ENCODE measurements around the gene KY. TPM values are rescaled to one million over a fixed set of nuclear protein-coding genes. Genes with fewer than 3 reads are reported as not detected.
A peak's percentile ranks its signal among the peaks of the same experiment; 100 is the strongest.

Gene KY
- total and polyA plus RNA-seq, 10 of the 15 experiments (the other 5 are each of a cell fraction or from before 2014, with no cell fraction given): 0.04 to 0.11 TPM; not detected in 8

DNA sequence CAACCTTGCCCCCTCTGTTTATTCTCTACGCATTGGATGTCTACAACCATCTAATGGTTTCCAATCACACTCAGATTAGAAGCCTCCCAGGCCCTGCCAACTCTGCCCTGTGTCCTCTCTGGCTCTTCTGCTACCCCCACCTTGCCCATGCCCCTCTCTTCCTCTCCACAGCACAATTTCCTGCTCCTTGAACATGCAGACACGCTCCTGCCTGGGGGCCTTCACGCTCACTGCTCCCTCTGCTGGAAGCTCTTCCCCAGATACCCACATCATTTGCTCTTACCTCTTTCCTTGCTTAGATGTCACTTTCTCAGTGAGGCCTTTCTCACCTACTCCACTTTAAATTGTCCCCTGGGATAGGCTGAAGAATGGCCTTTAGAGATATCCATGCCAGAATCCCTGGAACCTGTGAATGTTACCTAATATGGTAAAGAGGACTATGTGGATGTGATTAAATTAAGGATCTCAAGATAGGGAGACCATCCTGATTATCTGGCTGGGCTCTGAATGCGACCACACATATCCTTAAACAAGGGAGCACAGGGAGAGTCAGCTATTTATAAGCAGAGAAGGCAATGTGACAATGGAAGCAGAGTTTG, 9.9 kb downstream of the KY start:
- Histone ChIP-seq H4K20me1 (ENCODE audit: control insufficient read depth, insufficient read depth) (no peaks in the 10 kb centered on the region), H3K36me3 (ENCODE audit: control insufficient read depth in 2 of 2, insufficient read depth in 2 of 2, low read length in 1 of 2) (no peaks in the 10 kb centered on the region), H2AFZ (ENCODE audit: control insufficient read depth, low read depth, low read length) (no peak overlapping the region), H3K27ac (ENCODE audit: control insufficient read depth, insufficient read depth) (no peak overlapping the region), H3K9ac (ENCODE audit: control insufficient read depth, insufficient read depth, low read length) (no peak overlapping the region), H3K9me3 (replicated peaks; ENCODE audit: control insufficient read depth, insufficient read depth, low read length) (no peaks in the 10 kb centered on the region), H3K4me2 (ENCODE audit: control insufficient read depth, insufficient read depth) (no peak overlapping the region), H3K4me1 (ENCODE audit: control insufficient read depth, insufficient read depth, low read length) (no peaks in the 10 kb centered on the region), H3K27me3 (replicated peaks in 1 of 2; ENCODE audit: control insufficient read depth in 2 of 2, insufficient read depth in 2 of 2, low read length in 1 of 2) (no peaks in the 10 kb centered on the region), H3K79me2 (ENCODE audit: control insufficient read depth, insufficient read depth, low read length) (no peaks in the 10 kb centered on the region), H3K4me3 (no peak overlapping the region)
- RAD21 ChIA-PET (ENCODE audit: unreplicated experiment): interaction anchor here (1.1 kb wide), 1 partner anchor 40 kb away, joined by 3 read pairs; no protein-coding TSS in a partner anchor
- CTCF ChIA-PET: interaction anchor here (0.6 to 2.2 kb wide), 4 partner anchors 19 to 768 kb away, joined by 3 to 10 read pairs (median 3); no protein-coding TSS in a partner anchor
- ATAC-seq (peak; percentile 68), DNase-seq (ENCODE audit: low read depth, low spot score) (no peak), FAIRE-seq (no peak)
- POLR2A ChIA-PET: no interaction called here
- TF ChIP-seq RAD21 (IDR thresholded peaks at IDR 0.05; ENCODE audit: insufficient read depth, low read depth, low read length) (peak; percentile 18; the same call in 1 of the 2 replicates), CHD4 (IDR thresholded peaks at IDR 0.05) (no peak), SMC3 (IDR thresholded peaks at IDR 0.05; ENCODE audit: borderline replicate concordance, low read length) (peak; percentile 32; the same call in 1 of the 2 replicates)
- TF ChIP-seq, protein P1, sequence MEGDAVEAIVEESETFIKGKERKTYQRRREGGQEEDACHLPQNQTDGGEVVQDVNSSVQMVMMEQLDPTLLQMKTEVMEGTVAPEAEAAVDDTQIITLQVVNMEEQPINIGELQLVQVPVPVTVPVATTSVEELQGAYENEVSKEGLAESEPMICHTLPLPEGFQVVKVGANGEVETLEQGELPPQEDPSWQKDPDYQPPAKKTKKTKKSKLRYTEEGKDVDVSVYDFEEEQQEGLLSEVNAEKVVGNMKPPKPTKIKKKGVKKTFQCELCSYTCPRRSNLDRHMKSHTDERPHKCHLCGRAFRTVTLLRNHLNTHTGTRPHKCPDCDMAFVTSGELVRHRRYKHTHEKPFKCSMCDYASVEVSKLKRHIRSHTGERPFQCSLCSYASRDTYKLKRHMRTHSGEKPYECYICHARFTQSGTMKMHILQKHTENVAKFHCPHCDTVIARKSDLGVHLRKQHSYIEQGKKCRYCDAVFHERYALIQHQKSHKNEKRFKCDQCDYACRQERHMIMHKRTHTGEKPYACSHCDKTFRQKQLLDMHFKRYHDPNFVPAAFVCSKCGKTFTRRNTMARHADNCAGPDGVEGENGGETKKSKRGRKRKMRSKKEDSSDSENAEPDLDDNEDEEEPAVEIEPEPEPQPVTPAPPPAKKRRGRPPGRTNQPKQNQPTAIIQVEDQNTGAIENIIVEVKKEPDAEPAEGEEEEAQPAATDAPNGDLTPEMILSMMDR (IDR thresholded peaks at IDR 0.05 in 2 of 3, conservative IDR thresholded peaks at IDR 0.05 in 1 of 3; ENCODE audit: control insufficient read depth in 2 of 3, extremely low read depth in 1 of 3, insufficient read depth in 1 of 3, low read depth in 3 of 3, low read length in 3 of 3): peak; percentile 36 to 54 (median 49); a peak in 4 of 6 replicates
- intact Hi-C loops (cut with micrococcal nuclease; ENCODE audit: unreplicated experiment) (loop anchor here (2.0 kb wide), 1 partner anchor 40 kb away; no protein-coding TSS in a partner anchor), in situ Hi-C loops (cut with MboI) (no loop called here)
- SMC1A ChIA-PET (ENCODE audit: uncharacterized antibody, unreplicated experiment): no interaction called here
- WGBS (ENCODE audit: insufficient coverage, insufficient replicate concordance, low lambda C conversion rate, missing lambda C conversion rate): 25% methylated on average over 4 of the region's 4 CpGs
- BruUV-seq (replicated peaks): no TSS peak
